Brain microvascular endothelial cell (primary cell): ENCODE measurements around the gene PEPD.

ENCODE experiments used
- DNase-seq: peaks from one replicate; pipeline ENCODE4 v3.0.0-alpha.2; 2020
- H3K27ac ChIP-seq: fragments of 250-450 bp; sonication (Bioruptor Pico); 2 replicates; pipeline ENCODE4 v1.5.1; 2020; ENCODE audit warnings: mild to moderate bottlenecking, moderate library complexity
- H3K27me3 ChIP-seq: fragments of 250-450 bp; sonication (Bioruptor Pico); replicated peaks from 2 replicates; pipeline ENCODE4 v1.5.1; 2020; ENCODE audit warnings: mild to moderate bottlenecking
- H3K36me3 ChIP-seq: fragments of 250-450 bp; sonication (Bioruptor Pico); replicated peaks from 2 replicates; pipeline ENCODE4 v1.5.1; 2020; ENCODE audit warnings: mild to moderate bottlenecking
- H3K4me3 ChIP-seq: 2 replicates; pipeline ENCODE4 v1.5.1; 2011; ENCODE audit warnings: low read depth, mild to moderate bottlenecking, control low read depth, low read length, moderate library complexity
- CTCF ChIP-seq: IDR thresholded peaks from 2 replicates; pipeline ENCODE4 v1.5.1; 2011; ENCODE audit warnings: low read depth, mild to moderate bottlenecking, moderate library complexity, low read length, control low read depth, inconsistent platforms; ENCODE audit errors: missing control alignments
- in situ Hi-C: cut with HindIII; loops from 2 replicates; pipeline ENCODE4 v1.10.0; 2017; ENCODE audit warnings: low sequenced_read_pairs, low pct_ligation_motif_present

PEPD gene

GRCh38 chr19:33456845-33457220, 64.8 kb downstream of the PEPD start:
- Histone ChIP-seq H3K4me3 (no peak overlapping the region), H3K27me3 (no peaks in the 10 kb centered on the region), H3K27ac (no peak overlapping the region), H3K36me3 (no peaks in the 10 kb centered on the region)
- in situ Hi-C loops, result no loop called here
- DNase-seq, result no peak
- no peak for TF ChIP-seq CTCF

- Histone ChIP-seq H3K36me3 (no peaks in the 10 kb centered on the region), H3K27me3 (no peaks in the 10 kb centered on the region), H3K27ac (no peak overlapping the region), H3K4me3 (no peak overlapping the region)
- TF ChIP-seq CTCF, result no peak
- no peak for DNase-seq
- in situ Hi-C loops, result no loop called here
Observed at GRCh38 chr19:33456076-33456844, 65.3 kb downstream of the PEPD start.

- TF ChIP-seq CTCF, result no peak
- Histone ChIP-seq H3K36me3 (no peaks in the 10 kb centered on the region), H3K4me3 (no peak overlapping the region), H3K27me3 (no peaks in the 10 kb centered on the region), H3K27ac (no peak overlapping the region)
- in situ Hi-C loops, result no loop called here
- DNase-seq, result no peak
Observed at GRCh38 chr19:33453265-33453664, 68.3 kb downstream of the PEPD start.

GRCh38 chr19:33450689-33451088, 70.9 kb downstream of the PEPD start:
- no peaks in the 10 kb centered on the region for H3K36me3 ChIP-seq
- no peaks in the 10 kb centered on the region for H3K27me3 ChIP-seq
- in situ Hi-C loops, result no loop called here
- no peak overlapping the region for H3K27ac ChIP-seq
- no peak overlapping the region for H3K4me3 ChIP-seq
- no peak for DNase-seq
- TF ChIP-seq CTCF, result no peak

GRCh38 chr19:33449799-33450198, 71.8 kb downstream of the PEPD start:
- no peak for TF ChIP-seq CTCF
- Histone ChIP-seq H3K36me3 (no peaks in the 10 kb centered on the region), H3K27me3 (no peaks in the 10 kb centered on the region), H3K4me3 (no peak overlapping the region), H3K27ac (no peak overlapping the region)
- DNase-seq, result no peak
- in situ Hi-C loops, result no loop called here

GRCh38 chr19:33448159-33448516, 73.5 kb downstream of the PEPD start:
- no peak for DNase-seq
- no peak overlapping the region for H3K27ac ChIP-seq
- TF ChIP-seq CTCF, result no peak
- no peaks in the 10 kb centered on the region for H3K36me3 ChIP-seq
- no peak overlapping the region for H3K4me3 ChIP-seq
- no peaks in the 10 kb centered on the region for H3K27me3 ChIP-seq
- in situ Hi-C loops, result no loop called here
